Measurements from ENCODE around the gene EID3.

EID3 gene

DNA sequence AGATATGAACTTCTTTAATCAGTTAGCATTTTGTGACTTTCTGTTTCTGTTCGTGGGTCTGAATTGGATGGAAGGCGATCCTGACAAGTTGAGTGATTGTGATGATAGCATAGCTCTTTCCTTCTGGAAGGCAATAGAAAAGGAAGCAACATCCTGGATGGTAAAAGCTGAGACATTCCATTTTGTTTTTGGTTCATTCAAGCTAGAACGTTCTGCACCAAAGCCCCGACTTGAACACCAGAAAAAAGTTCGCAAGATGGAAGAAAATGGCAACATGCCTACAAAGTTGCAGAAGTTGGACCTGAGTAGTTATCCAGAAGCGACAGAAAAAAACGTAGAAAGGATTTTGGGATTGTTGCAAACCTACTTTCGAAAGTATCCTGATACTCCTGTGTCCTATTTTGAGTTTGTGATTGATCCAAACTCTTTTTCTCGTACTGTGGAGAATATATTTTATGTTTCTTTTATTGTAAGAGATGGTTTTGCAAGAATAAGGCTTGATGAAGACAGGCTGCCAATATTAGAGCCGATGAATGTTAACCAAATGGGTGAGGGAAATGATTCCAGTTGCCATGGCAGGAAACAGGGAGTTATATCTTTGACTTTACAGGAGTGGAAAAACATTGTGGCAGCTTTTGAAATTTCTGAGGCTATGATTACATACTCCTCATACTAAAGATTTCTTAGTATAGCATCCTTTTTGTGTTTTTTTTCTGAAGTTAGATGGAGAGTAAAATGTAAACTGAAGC lies 896 bp downstream of the EID3 start:
- H3K27ac ChIP-seq (ENCODE audit: low read depth, low read length) = no peak overlapping the region
- no peaks in the 10 kb centered on the region for H3K9me3 ChIP-seq (ENCODE audit: control insufficient read depth, insufficient read depth, low read depth, low read length)
- no peaks in the 10 kb centered on the region for H3K27me3 ChIP-seq (ENCODE audit: control insufficient read depth, insufficient read depth, low read length)
- H3K9ac ChIP-seq (ENCODE audit: low read length) = no peak overlapping the region
- H3K36me3 ChIP-seq (ENCODE audit: control insufficient read depth, insufficient read depth, low read length) = peaks cover 40% of the 10 kb centered on the region
- peaks cover 12% of the 10 kb centered on the region for H3K4me1 ChIP-seq (ENCODE audit: control insufficient read depth, insufficient read depth, low read length)
- H3K4me3 ChIP-seq (ENCODE audit: low read depth, low read length) = peak overlapping the region; percentile 42; the same call in 1 of the 2 replicates

DNA sequence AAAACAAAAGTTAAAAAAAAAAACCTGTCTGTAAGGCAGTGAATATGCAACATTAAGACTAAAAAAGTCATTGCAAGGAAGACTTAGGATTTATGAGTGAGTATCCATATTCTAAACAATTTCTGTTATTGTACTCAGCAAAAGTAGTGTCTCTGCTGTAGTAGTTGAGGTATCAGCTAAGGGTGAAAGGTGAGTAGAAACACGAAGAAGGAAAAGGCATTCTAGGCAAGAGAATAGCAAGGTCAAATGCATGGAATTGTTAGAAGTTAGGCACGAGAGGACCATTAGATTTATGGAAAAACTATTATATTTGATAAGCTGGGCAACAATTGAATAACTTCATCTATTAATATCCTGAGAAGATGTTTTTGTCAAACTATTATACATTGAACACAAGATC lies 1.8 kb downstream of the EID3 start:
- Histone ChIP-seq H3K9me3 (ENCODE audit: control insufficient read depth, insufficient read depth, low read depth, low read length) (no peaks in the 10 kb centered on the region), H3K4me1 (ENCODE audit: control insufficient read depth, insufficient read depth, low read length) (peaks cover 10% of the 10 kb centered on the region), H3K4me3 (ENCODE audit: low read depth, low read length) (no peak overlapping the region), H3K27me3 (ENCODE audit: control insufficient read depth, insufficient read depth, low read length) (no peaks in the 10 kb centered on the region), H3K9ac (ENCODE audit: low read length) (no peak overlapping the region), H3K27ac (ENCODE audit: low read depth, low read length) (no peak overlapping the region), H3K36me3 (ENCODE audit: control insufficient read depth, insufficient read depth, low read length) (peaks cover 36% of the 10 kb centered on the region)

DNA sequence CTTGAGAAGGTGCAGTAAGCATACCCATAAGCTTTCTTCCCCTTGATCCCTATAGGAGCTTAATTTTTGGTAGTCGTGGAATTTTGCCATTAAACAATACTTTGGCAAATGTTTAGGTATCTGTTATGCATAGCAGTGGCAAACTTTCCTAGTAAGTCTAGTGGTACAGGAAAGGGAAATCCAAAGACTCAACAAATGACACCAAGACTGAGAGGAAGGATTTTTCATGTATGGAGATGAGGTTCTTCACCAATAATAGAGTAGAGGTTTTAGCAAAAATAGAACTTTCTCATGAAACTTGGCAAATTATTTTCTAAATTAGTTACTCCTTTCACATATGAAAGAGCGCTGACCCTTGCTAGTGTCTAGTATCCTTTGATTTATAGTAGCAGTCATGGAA lies 2.8 kb downstream of the EID3 start:
- Histone ChIP-seq H3K9me3 (ENCODE audit: control insufficient read depth, insufficient read depth, low read depth, low read length) (no peaks in the 10 kb centered on the region), H3K4me1 (ENCODE audit: control insufficient read depth, insufficient read depth, low read length) (peaks cover 10% of the 10 kb centered on the region), H3K27me3 (ENCODE audit: control insufficient read depth, insufficient read depth, low read length) (no peaks in the 10 kb centered on the region), H3K4me3 (ENCODE audit: low read depth, low read length) (no peak overlapping the region), H3K36me3 (ENCODE audit: control insufficient read depth, insufficient read depth, low read length) (peaks cover 42% of the 10 kb centered on the region), H3K27ac (ENCODE audit: low read depth, low read length) (no peak overlapping the region), H3K9ac (ENCODE audit: low read length) (no peak overlapping the region)

DNA sequence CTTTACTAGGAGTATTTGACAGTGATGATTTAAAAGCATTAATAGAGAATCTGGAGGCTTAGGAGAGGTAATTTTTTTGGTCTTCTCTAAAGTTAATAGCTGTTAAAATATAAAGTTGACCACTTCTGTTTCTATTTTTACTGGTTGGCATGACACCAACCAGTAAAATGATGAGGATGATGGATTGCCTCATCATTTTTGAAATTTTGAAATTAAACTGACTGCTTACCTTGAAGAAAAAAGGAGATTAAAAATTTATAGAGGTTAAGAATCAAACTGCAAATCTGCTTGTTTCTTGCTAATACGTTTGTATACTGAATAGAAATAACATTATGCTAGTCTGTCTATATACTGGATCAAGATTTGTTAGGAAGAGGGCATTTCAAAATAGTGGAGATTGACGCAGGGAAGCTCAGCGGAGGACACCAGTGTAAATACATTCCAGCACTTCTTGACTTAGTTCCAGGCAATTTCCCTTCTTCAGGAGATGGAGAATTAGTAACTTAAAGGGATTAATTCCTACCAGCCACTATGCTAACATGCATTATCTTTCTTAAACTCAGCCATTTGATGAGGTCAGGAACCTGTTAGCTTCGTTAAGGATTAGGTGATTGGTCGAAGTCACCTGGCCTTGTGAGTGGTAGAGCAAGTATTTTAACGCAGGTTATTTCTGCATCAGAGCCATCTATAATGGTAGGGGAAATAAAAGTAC lies 3.6 kb downstream of the EID3 start:
- H3K4me1 ChIP-seq (ENCODE audit: control insufficient read depth, insufficient read depth, low read length) = peaks cover 10% of the 10 kb centered on the region
- H3K9me3 ChIP-seq (ENCODE audit: control insufficient read depth, insufficient read depth, low read depth, low read length) = no peaks in the 10 kb centered on the region
- no peak overlapping the region for H3K27ac ChIP-seq (ENCODE audit: low read depth, low read length)
- peaks cover 43% of the 10 kb centered on the region for H3K36me3 ChIP-seq (ENCODE audit: control insufficient read depth, insufficient read depth, low read length)
- H3K9ac ChIP-seq (ENCODE audit: low read length) = no peak overlapping the region
- H3K27me3 ChIP-seq (ENCODE audit: control insufficient read depth, insufficient read depth, low read length) = no peaks in the 10 kb centered on the region
- H3K4me3 ChIP-seq (ENCODE audit: low read depth, low read length) = no peak overlapping the region

DNA sequence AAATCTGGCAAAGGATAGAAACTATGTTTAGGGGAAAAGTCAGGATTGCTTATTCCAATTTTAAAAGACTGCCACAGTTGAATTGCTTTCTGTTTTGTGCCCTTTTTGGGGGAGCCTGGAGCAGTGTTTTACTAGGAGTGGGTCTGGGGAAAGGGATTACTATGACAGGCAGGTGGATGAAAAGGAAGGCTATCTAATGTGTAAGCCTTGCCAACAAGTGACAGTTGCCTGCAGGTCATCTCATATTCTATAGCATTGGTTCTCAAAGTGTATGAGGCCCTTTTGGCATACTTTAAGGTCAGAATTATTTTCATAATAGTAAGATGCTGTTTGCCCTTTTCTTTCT lies 4.1 kb downstream of the EID3 start:
- Histone ChIP-seq H3K4me1 (ENCODE audit: control insufficient read depth, insufficient read depth, low read length) (peaks cover 10% of the 10 kb centered on the region), H3K9me3 (ENCODE audit: control insufficient read depth, insufficient read depth, low read depth, low read length) (no peaks in the 10 kb centered on the region), H3K4me3 (ENCODE audit: low read depth, low read length) (no peak overlapping the region), H3K9ac (ENCODE audit: low read length) (no peak overlapping the region), H3K27me3 (ENCODE audit: control insufficient read depth, insufficient read depth, low read length) (no peaks in the 10 kb centered on the region), H3K36me3 (ENCODE audit: control insufficient read depth, insufficient read depth, low read length) (peaks cover 48% of the 10 kb centered on the region), H3K27ac (ENCODE audit: low read depth, low read length) (no peak overlapping the region)

DNA sequence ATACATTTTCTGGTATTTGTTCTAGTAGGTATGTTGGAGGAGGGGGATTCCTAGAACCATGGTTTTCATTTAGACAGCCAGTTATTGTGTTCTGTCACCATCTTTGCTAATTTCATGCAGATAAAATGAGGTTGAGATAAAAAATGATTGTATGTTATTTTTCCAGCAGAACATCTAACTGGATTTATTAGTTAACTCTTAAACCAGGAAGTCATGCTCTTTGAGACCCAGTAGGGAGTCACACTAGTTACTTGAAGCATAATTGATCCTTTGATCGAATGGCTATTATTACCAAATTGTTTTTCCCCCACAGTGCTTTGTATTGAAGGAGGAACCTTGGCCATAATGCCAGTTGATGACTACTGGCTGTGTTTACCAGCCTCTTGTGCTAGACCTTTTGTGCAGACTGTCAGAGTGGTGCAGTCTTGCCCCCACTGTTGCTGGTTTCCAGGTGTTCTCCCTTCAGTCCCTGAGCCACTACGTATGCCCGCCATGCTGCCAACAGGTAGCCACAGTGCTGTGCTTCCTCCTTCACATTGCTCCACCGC lies 6.0 kb downstream of the EID3 start:
- H3K9me3 ChIP-seq (ENCODE audit: control insufficient read depth, insufficient read depth, low read depth, low read length) = no peaks in the 10 kb centered on the region
- no peaks in the 10 kb centered on the region for H3K27me3 ChIP-seq (ENCODE audit: control insufficient read depth, insufficient read depth, low read length)
- peaks cover 58% of the 10 kb centered on the region for H3K36me3 ChIP-seq (ENCODE audit: control insufficient read depth, insufficient read depth, low read length)
- H3K27ac ChIP-seq (ENCODE audit: low read depth, low read length) = no peak overlapping the region
- no peak overlapping the region for H3K9ac ChIP-seq (ENCODE audit: low read length)
- peaks cover 5% of the 10 kb centered on the region; the same call in 1 of the 2 replicates for H3K4me1 ChIP-seq (ENCODE audit: control insufficient read depth, insufficient read depth, low read length)
- H3K4me3 ChIP-seq (ENCODE audit: low read depth, low read length) = no peak overlapping the region

DNA sequence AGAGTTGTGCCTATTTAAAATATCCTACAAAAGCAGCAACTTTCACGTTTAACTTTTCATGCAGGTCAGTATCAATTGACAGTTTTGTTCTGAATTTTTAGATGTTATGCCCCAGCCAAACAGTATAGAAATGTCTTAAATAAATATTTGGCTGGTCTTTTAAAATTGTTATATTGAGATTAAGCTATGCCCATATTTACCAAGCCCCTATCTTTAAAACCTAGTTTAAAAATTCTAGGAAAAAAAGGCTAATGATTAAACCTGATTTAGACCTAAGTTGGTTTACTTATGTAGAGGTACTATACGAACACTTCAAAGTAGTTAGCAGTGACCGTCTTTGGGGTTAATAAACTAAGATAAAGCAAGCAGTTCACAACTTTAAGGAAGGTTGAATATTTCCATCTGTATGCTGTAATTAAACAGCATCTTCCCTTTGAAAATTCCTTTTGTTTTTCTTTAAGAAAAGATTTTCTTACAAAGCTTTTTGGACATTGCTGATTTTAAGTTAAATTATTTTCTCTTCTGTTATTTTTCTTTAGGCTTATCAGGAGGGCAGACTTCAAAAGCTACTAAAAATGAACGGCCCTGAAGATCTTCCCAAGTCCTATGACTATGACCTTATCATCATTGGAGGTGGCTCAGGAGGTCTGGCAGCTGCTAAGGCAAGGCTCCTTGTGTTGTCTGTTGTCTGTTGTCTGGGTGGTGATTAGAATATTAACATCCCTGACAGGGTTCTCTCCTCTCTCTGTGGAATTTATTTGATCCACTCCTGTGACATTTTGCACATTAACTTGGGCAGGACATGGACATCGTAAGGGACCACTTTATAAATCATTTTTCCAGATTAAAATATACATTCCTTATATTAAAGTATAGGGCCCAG lies 7.5 kb downstream of the EID3 start:
- Histone ChIP-seq H3K27ac (ENCODE audit: low read depth, low read length) (no peak overlapping the region), H3K27me3 (ENCODE audit: control insufficient read depth, insufficient read depth, low read length) (no peaks in the 10 kb centered on the region), H3K9ac (ENCODE audit: low read length) (no peak overlapping the region), H3K4me3 (ENCODE audit: low read depth, low read length) (no peak overlapping the region), H3K4me1 (ENCODE audit: control insufficient read depth, insufficient read depth, low read length) (no peaks in the 10 kb centered on the region), H3K9me3 (ENCODE audit: control insufficient read depth, insufficient read depth, low read depth, low read length) (no peaks in the 10 kb centered on the region), H3K36me3 (ENCODE audit: control insufficient read depth, insufficient read depth, low read length) (peaks cover 67% of the 10 kb centered on the region)

DNA sequence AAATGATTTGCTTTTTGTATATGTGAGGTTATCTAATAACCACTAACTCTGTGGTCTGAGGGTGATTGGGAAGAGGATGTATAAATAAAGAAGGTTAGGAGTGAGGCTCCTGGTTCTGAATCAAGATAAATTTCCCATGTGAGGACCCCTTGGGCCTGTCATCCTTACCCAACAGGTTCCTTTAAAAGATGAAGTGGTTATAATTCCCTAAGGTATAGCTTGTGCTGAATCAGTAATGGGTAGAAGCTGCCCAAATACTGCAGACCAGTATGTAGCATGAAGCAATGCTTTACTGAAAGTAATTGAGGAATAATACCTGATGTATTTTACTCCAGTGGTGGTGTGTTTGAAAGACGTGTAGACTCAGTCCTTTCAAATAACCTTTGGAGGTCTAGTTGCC lies 8.7 kb downstream of the EID3 start:
- no peaks in the 10 kb centered on the region for H3K9me3 ChIP-seq (ENCODE audit: control insufficient read depth, insufficient read depth, low read depth, low read length)
- peaks cover 76% of the 10 kb centered on the region for H3K36me3 ChIP-seq (ENCODE audit: control insufficient read depth, insufficient read depth, low read length)
- H3K4me1 ChIP-seq (ENCODE audit: control insufficient read depth, insufficient read depth, low read length) = no peaks in the 10 kb centered on the region
- H3K27ac ChIP-seq (ENCODE audit: low read depth, low read length) = no peak overlapping the region
- no peak overlapping the region for H3K4me3 ChIP-seq (ENCODE audit: low read depth, low read length)
- H3K27me3 ChIP-seq (ENCODE audit: control insufficient read depth, insufficient read depth, low read length) = no peaks in the 10 kb centered on the region
- no peak overlapping the region for H3K9ac ChIP-seq (ENCODE audit: low read length)

DNA sequence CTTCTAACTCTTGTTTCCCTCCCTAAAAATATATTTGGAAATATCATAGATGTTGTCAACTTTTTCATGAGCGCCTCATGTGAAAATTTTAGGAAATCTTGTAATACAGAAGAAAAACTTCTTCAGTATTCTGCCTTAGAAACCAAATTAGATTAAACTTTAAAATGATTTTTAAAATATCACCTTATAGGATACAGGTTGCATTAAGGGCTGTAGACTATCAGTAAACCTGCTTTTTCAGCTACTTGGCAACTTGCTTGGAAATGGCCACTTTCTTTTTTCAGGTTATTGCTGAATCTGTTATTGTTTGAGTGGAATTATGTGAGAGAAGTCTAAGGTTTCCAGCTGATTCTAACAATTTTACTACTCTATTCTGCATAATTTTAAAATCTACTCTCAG lies 9.1 kb downstream of the EID3 start:
- Histone ChIP-seq H3K27me3 (ENCODE audit: control insufficient read depth, insufficient read depth, low read length) (no peaks in the 10 kb centered on the region), H3K4me3 (ENCODE audit: low read depth, low read length) (no peak overlapping the region), H3K36me3 (ENCODE audit: control insufficient read depth, insufficient read depth, low read length) (peaks cover 77% of the 10 kb centered on the region), H3K4me1 (ENCODE audit: control insufficient read depth, insufficient read depth, low read length) (no peaks in the 10 kb centered on the region), H3K27ac (ENCODE audit: low read depth, low read length) (no peak overlapping the region), H3K9me3 (ENCODE audit: control insufficient read depth, insufficient read depth, low read depth, low read length) (no peaks in the 10 kb centered on the region), H3K9ac (ENCODE audit: low read length) (no peak overlapping the region)

DNA sequence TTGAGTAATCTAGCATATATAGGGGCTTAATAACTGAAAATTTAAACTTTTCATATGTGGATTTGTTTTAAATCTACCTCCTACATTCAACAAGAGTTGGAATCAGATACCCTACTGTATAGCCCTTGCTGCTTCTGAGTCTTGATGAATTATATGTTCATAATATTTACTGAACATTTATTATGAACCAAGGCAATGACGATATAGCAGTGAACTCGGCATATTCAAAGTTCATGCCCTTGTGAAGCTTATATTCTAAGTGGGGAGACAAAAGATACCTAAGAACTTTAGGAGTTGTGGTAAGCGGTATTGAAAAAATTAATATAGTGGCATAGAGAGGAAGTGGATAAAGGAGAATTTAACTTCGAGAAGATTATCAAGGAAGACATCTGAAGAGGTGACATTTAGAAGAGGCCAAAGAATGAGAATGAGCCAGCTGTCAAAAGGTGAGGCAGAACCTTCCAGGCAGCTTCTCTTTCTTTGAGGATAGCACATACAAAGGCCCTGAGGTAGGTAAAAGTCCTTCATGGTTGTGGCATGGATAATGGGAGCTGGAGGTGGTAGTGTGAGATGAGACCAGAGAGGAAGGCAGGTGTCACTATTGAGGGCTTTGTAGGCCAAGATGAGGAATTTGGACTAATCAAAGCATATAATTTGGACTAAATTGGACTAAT lies 10.2 kb downstream of the EID3 start:
- H3K36me3 ChIP-seq (ENCODE audit: control insufficient read depth, insufficient read depth, low read length) = peaks cover 88% of the 10 kb centered on the region

More for the DNA sequence above, 10.2 kb downstream of the EID3 start:
- no peak overlapping the region for H3K9ac ChIP-seq (ENCODE audit: low read length)
- H3K27me3 ChIP-seq (ENCODE audit: control insufficient read depth, insufficient read depth, low read length) = no peaks in the 10 kb centered on the region
- no peaks in the 10 kb centered on the region for H3K4me1 ChIP-seq (ENCODE audit: control insufficient read depth, insufficient read depth, low read length)
- no peaks in the 10 kb centered on the region for H3K9me3 ChIP-seq (ENCODE audit: control insufficient read depth, insufficient read depth, low read depth, low read length)
- no peak overlapping the region for H3K27ac ChIP-seq (ENCODE audit: low read depth, low read length)
- H3K4me3 ChIP-seq (ENCODE audit: low read depth, low read length) = no peak overlapping the region
